Kidney (tissue), 14 donors: ENCODE data around the gene AK2. TPM values are rescaled to one million over a fixed set of nuclear protein-coding genes. Genes with fewer than 3 reads are reported as not detected.
A peak's percentile ranks its signal among the peaks of the same experiment; 100 is the strongest.
"Not testable (repeated sequence)": the region's sequence is repeated elsewhere in the genome, so short reads cannot be mapped to it uniquely, and the experiment has no call there.

Experiments used
- DNase-seq, 5 donors: peaks; one replicate each; pipeline ENCODE4 v3.0.0-alpha.2; 2013 to 2020
- FAIRE-seq: peaks from 2 replicates; lab custom pipeline; 2012; peaks lifted over from hg19 to GRCh38; lab: Jason Lieb, UNC
- H3K27ac ChIP-seq, 2 donors: one replicate each; pipeline ENCODE4 v1.7.0; 2013; ENCODE audit warnings: low read depth in 2 of 2, low read length in 2 of 2, inconsistent platforms in 1 of 2
- H3K27me3 ChIP-seq: one replicate; pipeline ENCODE4 v1.7.1; 2013; ENCODE audit warnings: low read length, inconsistent platforms; ENCODE audit not compliant: control insufficient read depth, insufficient read depth
- H3K36me3 ChIP-seq, 3 donors: one replicate each; pipeline versions ENCODE4 v1.7.0 to v1.7.1; 2013; ENCODE audit warnings: low read length in 3 of 3, control low read depth in 1 of 3, inconsistent platforms in 1 of 3; ENCODE audit not compliant: insufficient read depth in 3 of 3, control insufficient read depth in 2 of 3
- H3K4me1 ChIP-seq, 3 donors: one replicate each; pipeline versions ENCODE4 v1.7.0 to v1.7.1; 2013; ENCODE audit warnings: low read length in 3 of 3, inconsistent platforms in 1 of 3, low read depth in 1 of 3; ENCODE audit not compliant: control insufficient read depth in 2 of 3, insufficient read depth in 2 of 3
- H3K4me3 ChIP-seq, 3 donors: one replicate each; pipeline versions ENCODE4 v1.7.0 to v1.8.1; 2013; ENCODE audit warnings: low read length in 3 of 3, control low read depth in 1 of 3, inconsistent platforms in 1 of 3
- H3K9ac ChIP-seq, 3 donors: one replicate each; pipeline versions ENCODE4 v1.7.0 to v1.7.1; 2013; ENCODE audit warnings: low read length in 3 of 3, control low read depth in 1 of 3, inconsistent platforms in 1 of 3
- H3K9me3 ChIP-seq, 3 donors: one replicate each; pipeline versions ENCODE4 v1.7.0 to v1.7.1; 2013; ENCODE audit warnings: low read length in 3 of 3, control low read depth in 1 of 3, inconsistent platforms in 1 of 3; ENCODE audit not compliant: control insufficient read depth in 2 of 3, insufficient read depth in 1 of 3
- CTCF ChIP-seq: IDR thresholded peaks from 3 replicates; pipeline ENCODE4 v1.5.1; 2012; ENCODE audit warnings: mild to moderate bottlenecking, moderate library complexity, borderline replicate concordance; ENCODE audit not compliant: insufficient read depth; ENCODE audit errors: extremely low read depth
- intact Hi-C: fragments of 100-400 bp; cut with DNase I; formaldehyde crosslinking; loops from one replicate; pipeline ENCODE4 v1.11.1; 2022
- polyA plus RNA-seq: library from polyadenylated mRNA; stranded (reverse); fragments of 350-450 nt; fragmentation: Illumina TruSeq; extraction: RNeasy Lipid Tissue Mini Kit (QIAGEN cat#74804); gene quantifications from one replicate; pipeline ENCODE4 v1.2.3, GENCODE V29; 2014; ENCODE audit warnings: low read depth, low replicate concordance; ENCODE audit not compliant: insufficient read depth
- total RNA-seq: library from RNA; stranded (reverse); fragmentation: NEBNext Ultra II Directional; extraction: Animal tissue kit (Norgen Biotek cat#: 25700); gene quantifications from one replicate; pipeline ENCODE4 v1.2.1, GENCODE V29; 2021
- donor health status: control.
- donor health status: control.
- donor health status: control.
- donor health status: control.
- donor health status: control.
- donor health status: DM: yes; HTN: yes; CAD: no.
- donor health status: Normal renal cell carcinoma (clear cell type).

Gene AK2
- total and polyA plus RNA-seq, 2 donors from 2014 or later, result 172 to 334 TPM

DNA sequence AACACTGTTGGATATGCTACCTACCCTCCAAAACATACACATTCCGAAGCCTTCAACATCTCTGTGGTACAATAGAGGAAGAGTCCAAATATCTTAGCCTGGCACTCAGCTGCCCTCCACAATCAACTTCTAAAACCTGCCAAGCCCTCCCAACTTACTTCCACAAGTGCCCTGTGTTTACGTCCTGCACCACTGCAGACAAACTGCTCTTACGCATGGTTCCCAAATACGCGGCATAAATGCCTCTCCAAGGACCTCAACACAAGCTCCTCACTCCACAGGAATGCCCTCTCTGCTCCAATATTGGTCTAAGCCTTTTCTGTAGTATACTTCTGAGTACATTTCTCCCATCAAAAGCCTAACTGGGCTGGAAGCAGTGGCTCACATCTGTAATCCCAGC is 6.8 kb downstream of the AK2 start:
- peak overlapping the region; percentile 15 to 34 for H3K27ac ChIP-seq
- no peaks in the 10 kb centered on the region for H3K27me3 ChIP-seq
- no peak for FAIRE-seq
- intact Hi-C loops, result no loop called here
- no peak overlapping the region for H3K9ac ChIP-seq
- no peak for TF ChIP-seq CTCF
- DNase-seq, result no peak
- H3K4me1 ChIP-seq, result peaks cover 0 to 65% (median 29%) of the 10 kb centered on the region in 3 donors
- no peak overlapping the region for H3K4me3 ChIP-seq
- H3K9me3 ChIP-seq, result no peaks in the 10 kb centered on the region
- peaks cover 0 to 21% (median 3%) of the 10 kb centered on the region in 3 donors for H3K36me3 ChIP-seq

DNA sequence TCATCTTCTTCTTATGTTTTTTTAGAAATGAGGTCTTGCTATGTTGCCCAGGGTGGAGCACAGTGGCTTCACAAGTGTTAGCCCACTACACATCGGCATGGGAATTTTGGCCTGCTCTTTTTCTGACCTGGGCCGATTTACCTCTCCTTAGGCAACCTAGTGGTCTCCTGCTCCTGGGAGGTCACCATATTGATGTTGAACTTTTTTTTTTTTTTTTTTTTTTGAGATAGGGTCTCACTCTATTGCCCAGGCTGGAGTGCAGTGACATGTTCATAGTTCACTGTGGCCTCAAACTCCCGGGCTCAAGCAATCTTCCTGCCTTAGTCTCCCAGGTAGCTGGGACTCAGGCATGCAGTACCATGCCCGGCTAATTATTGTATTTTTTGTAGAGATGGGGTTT is 7.5 kb downstream of the AK2 start:
- H3K9ac ChIP-seq, result no peak overlapping the region
- TF ChIP-seq CTCF, result no peak
- intact Hi-C loops, result no loop called here
- FAIRE-seq (no peak), DNase-seq (no peak)
- no peak overlapping the region for H3K4me3 ChIP-seq
- H3K27ac ChIP-seq, result peak overlapping the region in 1 of 2 donors; percentile 54
- peaks cover 0 to 18% (median 3%) of the 10 kb centered on the region in 3 donors for H3K36me3 ChIP-seq
- H3K4me1 ChIP-seq, result peaks cover 0 to 58% (median 29%) of the 10 kb centered on the region in 3 donors
- H3K27me3 ChIP-seq, result no peaks in the 10 kb centered on the region
- H3K9me3 ChIP-seq, result no peaks in the 10 kb centered on the region

GRCh38 chr1:33025761-33026160 is 10.9 kb downstream of the AK2 start:
- Histone ChIP-seq H3K4me3 (no peak overlapping the region), H3K36me3 (peaks cover 3 to 28% (median 13%) of the 10 kb centered on the region in 3 donors), H3K4me1 (peaks cover 0 to 45% (median 29%) of the 10 kb centered on the region in 3 donors), H3K9ac (no peak overlapping the region), H3K27me3 (no peaks in the 10 kb centered on the region), H3K27ac (peak overlapping the region; percentile 68 to 73), H3K9me3 (no peaks in the 10 kb centered on the region)
- no peak for DNase-seq
- intact Hi-C loops, result no loop called here
- no peak for FAIRE-seq
- TF ChIP-seq CTCF, result no peak

DNA sequence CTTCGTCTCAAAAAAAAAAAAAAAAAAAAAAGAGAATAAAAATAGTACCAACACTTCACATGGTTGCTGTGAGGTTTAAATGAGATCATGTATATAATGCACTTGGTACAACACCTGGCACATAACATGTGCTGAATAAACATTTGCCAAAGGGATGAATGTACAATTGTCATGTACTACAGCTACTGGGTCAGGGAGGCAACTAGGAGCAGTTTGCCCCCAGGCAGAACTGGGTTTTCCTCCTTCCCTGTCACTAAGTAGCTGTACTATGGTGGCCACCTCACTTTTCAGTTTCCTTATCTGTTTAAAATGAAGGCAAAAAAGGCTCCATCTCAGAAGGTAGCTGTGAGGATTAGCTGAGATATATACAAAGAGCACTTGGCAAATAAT is 11.5 kb downstream of the AK2 start:
- Histone ChIP-seq H3K27me3 (no peaks in the 10 kb centered on the region), H3K4me3 (no peak overlapping the region), H3K9ac (no peak overlapping the region), H3K4me1 (peaks cover 0 to 41% (median 23%) of the 10 kb centered on the region in 3 donors), H3K36me3 (peaks cover 3 to 31% (median 10%) of the 10 kb centered on the region in 3 donors), H3K9me3 (no peaks in the 10 kb centered on the region), H3K27ac (peak overlapping the region in 1 of 2 donors; percentile 42)
- FAIRE-seq (no peak), DNase-seq (no peak)
- intact Hi-C loops, result no loop called here
- no peak for TF ChIP-seq CTCF

DNA sequence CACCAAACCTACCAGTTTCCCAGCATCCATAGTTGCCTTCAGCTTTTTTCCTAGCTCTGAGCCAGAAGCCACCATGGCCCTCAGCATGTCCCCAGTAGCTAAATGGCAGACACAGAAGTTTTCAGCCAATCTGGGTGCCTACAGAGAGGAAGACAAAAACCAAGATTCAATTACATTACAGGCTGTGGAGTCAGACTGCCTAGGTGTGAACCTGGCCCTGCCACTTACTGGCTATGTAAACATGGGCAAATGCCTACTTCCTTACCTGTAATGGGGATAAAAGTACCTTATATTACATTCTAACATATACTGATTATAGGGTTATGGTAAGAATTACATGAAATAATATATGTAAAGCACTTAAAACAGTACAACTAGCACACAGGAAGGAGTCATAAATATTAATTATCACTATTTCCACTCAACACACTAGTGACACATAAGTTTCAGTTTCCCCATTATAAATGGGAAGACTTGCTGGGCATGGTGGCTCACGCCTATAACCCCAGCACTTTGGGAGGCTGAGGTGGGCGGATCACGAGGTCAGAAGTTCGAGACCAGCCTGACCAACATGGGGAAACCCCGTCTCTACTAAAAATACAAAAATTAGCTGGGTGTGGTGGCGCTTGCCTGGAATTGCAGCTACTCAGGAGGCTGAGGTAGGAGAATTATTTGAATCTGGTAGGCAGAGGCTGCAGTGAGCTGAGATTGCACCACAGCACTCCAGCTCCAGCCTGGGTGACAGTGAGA is 12.1 kb downstream of the AK2 start:
- FAIRE-seq, H3K4me3 ChIP-seq, H3K9me3 ChIP-seq, intact Hi-C loops, H3K27ac ChIP-seq, DNase-seq, H3K27me3 ChIP-seq, H3K9ac ChIP-seq: not testable (repeated sequence)
- peaks cover 0 to 36% (median 18%) of the 10 kb centered on the region in 3 donors for H3K4me1 ChIP-seq
- H3K36me3 ChIP-seq, result peaks cover 7 to 37% (median 14%) of the 10 kb centered on the region in 3 donors
